Smooth muscle cell (in vitro differentiated cells): ENCODE measurements around the gene CD109. TPM values are rescaled to one million over a fixed set of nuclear protein-coding genes. Genes with fewer than 3 reads are reported as not detected.

ENCODE experiments used
- DNase-seq: peaks from one replicate; lab custom pipeline; 2025; ENCODE audit not compliant: unreplicated experiment; lab: John Stamatoyannopoulos, UW
- H2AFZ ChIP-seq: fragments of 200-600 bp; sonication (generic); 2 replicates; pipeline ENCODE4 v1.6.0; 2016; ENCODE audit warnings: antibody characterized with exemption, low read depth, mild to moderate bottlenecking
- H3F3A ChIP-seq: fragments of 200-600 bp; sonication (generic); 2 replicates; pipeline ENCODE4 v1.6.0; 2017; ENCODE audit warnings: antibody characterized with exemption, low read depth
- H3K27ac ChIP-seq: fragments of 200-600 bp; sonication (generic); 2 replicates; pipeline ENCODE4 v1.5.1; 2016; ENCODE audit warnings: low read depth, mild to moderate bottlenecking
- H3K27me3 ChIP-seq: fragments of 200-600 bp; sonication (generic); 2 replicates; pipeline ENCODE4 v1.6.1; 2016; ENCODE audit warnings: low read depth, mild to moderate bottlenecking
- H3K36me3 ChIP-seq: fragments of 200-600 bp; sonication (generic); 2 replicates; pipeline ENCODE4 v1.5.1; 2016; ENCODE audit warnings: low read depth
- H3K4me1 ChIP-seq: fragments of 200-600 bp; sonication (generic); 2 replicates; pipeline ENCODE4 v1.5.1; 2016; ENCODE audit warnings: low read depth
- H3K4me2 ChIP-seq: fragments of 200-600 bp; sonication (generic); 2 replicates; pipeline ENCODE4 v1.6.0; 2016; ENCODE audit warnings: mild to moderate bottlenecking
- H3K4me3 ChIP-seq: fragments of 200-600 bp; sonication (generic); 2 replicates; pipeline ENCODE4 v1.5.1; 2016; ENCODE audit warnings: mild to moderate bottlenecking
- H3K79me2 ChIP-seq: fragments of 200-600 bp; sonication (generic); 2 replicates; pipeline ENCODE4 v1.6.0; 2016; ENCODE audit warnings: low read depth, mild to moderate bottlenecking
- H3K9ac ChIP-seq: fragments of 200-600 bp; sonication (generic); 2 replicates; pipeline ENCODE4 v1.6.0; 2016; ENCODE audit warnings: low read depth
- H3K9me3 ChIP-seq: fragments of 200-600 bp; sonication (generic); replicated peaks from 2 replicates; pipeline ENCODE4 v1.5.1; 2016; ENCODE audit warnings: low read depth
- H4K20me1 ChIP-seq: fragments of 200-600 bp; sonication (generic); 2 replicates; pipeline ENCODE4 v1.6.0; 2016; ENCODE audit warnings: low read depth
- CTCF ChIP-seq: fragments of 200-600 bp; sonication (generic); IDR thresholded peaks from 2 replicates; pipeline ENCODE4 v1.5.1; 2017; ENCODE audit warnings: borderline replicate concordance, mild to moderate bottlenecking, antibody characterized with exemption; ENCODE audit not compliant: insufficient read depth, poor library complexity, severe bottlenecking
- WGBS: methylation state at CpG from one replicate; pipeline ENCODE4 v1.1.7; 2016; ENCODE audit warnings: low lambda C conversion rate; 5-methylcytosine and 5-hydroxymethylcytosine counted together
- polyA plus RNA-seq: library from polyadenylated mRNA; unstranded; fragments of >200 nt; fragmentation: Nextera tagmentation; extraction: Ambion mirVana; gene quantifications from 2 replicates; pipeline ENCODE4 v1.2.1, GENCODE V29; 2016
- total RNA-seq: library from RNA; depleted of rRNA; stranded (reverse); fragments of >200 nt; gene quantifications from 2 replicates; pipeline ENCODE4 v1.2.3, GENCODE V29; 2014

Gene CD109
- total and polyA plus RNA-seq, 2 experiments from 2014 or later = 7.7 to 28.0 TPM

- Histone ChIP-seq H3K9ac (no peak overlapping the region), H3K27me3 (no peaks in the 10 kb centered on the region), H3K36me3 (peaks cover 2% of the 10 kb centered on the region), H4K20me1 (no peaks in the 10 kb centered on the region), H3K4me3 (no peak overlapping the region), H3K27ac (no peak overlapping the region), H3K4me2 (no peak overlapping the region), H3K9me3 (no peaks in the 10 kb centered on the region), H2AFZ (no peak overlapping the region), H3K79me2 (no peaks in the 10 kb centered on the region), H3K4me1 (peaks cover 9% of the 10 kb centered on the region), H3F3A (no peaks in the 10 kb centered on the region)
- no peak for TF ChIP-seq CTCF
- WGBS = 81% methylated on average over 1 of the region's 1 CpG
- DNase-seq = no peak
These were observed 70.0 kb downstream of the CD109 start for GRCh38 chr6:73766040-73766439.

- 57% methylated on average over 1 of the region's 1 CpG for WGBS
- Histone ChIP-seq H3K27ac (no peak overlapping the region), H3K9ac (no peak overlapping the region), H3K79me2 (no peaks in the 10 kb centered on the region), H3K36me3 (no peaks in the 10 kb centered on the region), H3F3A (no peaks in the 10 kb centered on the region), H2AFZ (no peak overlapping the region), H3K4me1 (peaks cover 9% of the 10 kb centered on the region), H3K4me2 (peak overlapping the region; percentile 6), H3K9me3 (no peaks in the 10 kb centered on the region), H3K27me3 (no peaks in the 10 kb centered on the region), H4K20me1 (no peaks in the 10 kb centered on the region), H3K4me3 (no peak overlapping the region)
- no peak for TF ChIP-seq CTCF
- DNase-seq = no peak
These were observed 72.6 kb downstream of the CD109 start for GRCh38 chr6:73768558-73768957.

GRCh38 chr6:73769976-73770375 lies 74.0 kb downstream of the CD109 start:
- TF ChIP-seq CTCF = no peak
- no peak overlapping the region for H3K4me3 ChIP-seq
- no peak overlapping the region for H3K9ac ChIP-seq
- no peak overlapping the region for H3K27ac ChIP-seq
- no peak for DNase-seq
- no peaks in the 10 kb centered on the region for H3F3A ChIP-seq
- peaks cover 9% of the 10 kb centered on the region for H3K4me1 ChIP-seq
- no peaks in the 10 kb centered on the region for H3K36me3 ChIP-seq
- no peak overlapping the region for H2AFZ ChIP-seq
- no peaks in the 10 kb centered on the region for H3K9me3 ChIP-seq
- WGBS = 38% methylated on average over 1 of the region's 1 CpG
- no peaks in the 10 kb centered on the region for H4K20me1 ChIP-seq
- no peak overlapping the region for H3K4me2 ChIP-seq
- H3K27me3 ChIP-seq = no peaks in the 10 kb centered on the region
- H3K79me2 ChIP-seq = no peaks in the 10 kb centered on the region

GRCh38 chr6:73774311-73774774 lies 78.3 kb downstream of the CD109 start:
- Histone ChIP-seq H3K9ac (no peak overlapping the region), H3K4me1 (peaks cover 5% of the 10 kb centered on the region), H3F3A (no peaks in the 10 kb centered on the region), H3K79me2 (no peaks in the 10 kb centered on the region), H4K20me1 (no peaks in the 10 kb centered on the region), H3K27ac (peak overlapping the region; percentile 4), H2AFZ (no peak overlapping the region), H3K36me3 (no peaks in the 10 kb centered on the region), H3K9me3 (no peaks in the 10 kb centered on the region), H3K4me3 (no peak overlapping the region), H3K4me2 (no peak overlapping the region), H3K27me3 (no peaks in the 10 kb centered on the region)
- no peak for TF ChIP-seq CTCF
- WGBS = 0% methylated on average over 1 of the region's 1 CpG
- DNase-seq = no peak
